Astrocyte (in vitro differentiated cells and primary cell): ENCODE results near the gene EGFL8.

Source experiments
- EZH2 ChIP-seq: IDR thresholded peaks from 2 replicates; pipeline ENCODE4 v1.6.1; 2012; ENCODE audit warnings: mild to moderate bottlenecking, low read length, inconsistent platforms; ENCODE audit not compliant: insufficient read depth
- TF ChIP-seq, protein P1 (sequence below): IDR thresholded peaks from 2 replicates; pipeline ENCODE4 v1.5.1; 2011; ENCODE audit warnings: low read depth, mild to moderate bottlenecking, inconsistent platforms, low read length, moderate library complexity; ENCODE audit not compliant: insufficient read depth

- TF ChIP-seq, protein P1, sequence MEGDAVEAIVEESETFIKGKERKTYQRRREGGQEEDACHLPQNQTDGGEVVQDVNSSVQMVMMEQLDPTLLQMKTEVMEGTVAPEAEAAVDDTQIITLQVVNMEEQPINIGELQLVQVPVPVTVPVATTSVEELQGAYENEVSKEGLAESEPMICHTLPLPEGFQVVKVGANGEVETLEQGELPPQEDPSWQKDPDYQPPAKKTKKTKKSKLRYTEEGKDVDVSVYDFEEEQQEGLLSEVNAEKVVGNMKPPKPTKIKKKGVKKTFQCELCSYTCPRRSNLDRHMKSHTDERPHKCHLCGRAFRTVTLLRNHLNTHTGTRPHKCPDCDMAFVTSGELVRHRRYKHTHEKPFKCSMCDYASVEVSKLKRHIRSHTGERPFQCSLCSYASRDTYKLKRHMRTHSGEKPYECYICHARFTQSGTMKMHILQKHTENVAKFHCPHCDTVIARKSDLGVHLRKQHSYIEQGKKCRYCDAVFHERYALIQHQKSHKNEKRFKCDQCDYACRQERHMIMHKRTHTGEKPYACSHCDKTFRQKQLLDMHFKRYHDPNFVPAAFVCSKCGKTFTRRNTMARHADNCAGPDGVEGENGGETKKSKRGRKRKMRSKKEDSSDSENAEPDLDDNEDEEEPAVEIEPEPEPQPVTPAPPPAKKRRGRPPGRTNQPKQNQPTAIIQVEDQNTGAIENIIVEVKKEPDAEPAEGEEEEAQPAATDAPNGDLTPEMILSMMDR: no peak
- no peak for TF ChIP-seq EZH2
Observed at GRCh38 chr6:32203426-32204267, 39.3 kb downstream of the EGFL8 start.
